ENCODE measurements around the gene UNC13B. TPM values are rescaled to one million over a fixed set of nuclear protein-coding genes. Genes with fewer than 3 reads are reported as not detected.
A peak's percentile ranks its signal among the peaks of the same experiment; 100 is the strongest.

Gene UNC13B
- total and polyA plus RNA-seq, 2 of the 13 experiments (the other 11 are each of a cell fraction or from before 2014, with no cell fraction given): 14.0 to 18.3 TPM

GRCh38 chr9:35172878-35173277 is 11.1 kb downstream of the UNC13B start (continued):
- no peak for TF ChIP-seq SOX13 (IDR thresholded peaks at IDR 0.05)
- peak in 1 of 2 experiments; percentile 33; a peak in 1 of 4 replicates for TF ChIP-seq SOX13 (CRISPR knock-in tag; conservative IDR thresholded peaks at IDR 0.05 in 1 of 2, IDR thresholded peaks at IDR 0.05 in 1 of 2)
- no peak for TF ChIP-seq ZNF274 (CRISPR knock-in tag; IDR thresholded peaks at IDR 0.05)
- no peak for TF ChIP-seq AHDC1 (CRISPR knock-in tag; IDR thresholded peaks at IDR 0.05; ENCODE audit: borderline replicate concordance)
- TF ChIP-seq REPIN1 (CRISPR knock-in tag; IDR thresholded peaks at IDR 0.05; ENCODE audit: borderline replicate concordance, low read depth): no peak
- no peak for TF ChIP-seq LCORL (IDR thresholded peaks at IDR 0.05)
- TF ChIP-seq LCORL (CRISPR knock-in tag; IDR thresholded peaks at IDR 0.05): no peak
- TF ChIP-seq TEAD3 (CRISPR knock-in tag; optimal IDR thresholded peaks at IDR 0.05; ENCODE audit: borderline replicate concordance): no peak
- no peak for TF ChIP-seq SNAPC4 (CRISPR knock-in tag; IDR thresholded peaks at IDR 0.05)
- TF ChIP-seq PAXIP1 (CRISPR knock-in tag; conservative IDR thresholded peaks at IDR 0.05): peak; percentile 34; the same call in 1 of the 2 replicates
- peak; percentile 36; the same call in 1 of the 2 replicates for TF ChIP-seq HDAC1 (CRISPR knock-in tag; IDR thresholded peaks at IDR 0.05)
- TF ChIP-seq DNMT1 (CRISPR knock-in tag; IDR thresholded peaks at IDR 0.05): no peak
- 0 out of 2 replicates have a peak, but pooled peaks have one; percentile 22 for TF ChIP-seq KAT2B (IDR thresholded peaks at IDR 0.05; ENCODE audit: borderline replicate concordance, low read depth, low read length)
- TF ChIP-seq ATF2 (CRISPR knock-in tag; IDR thresholded peaks at IDR 0.05): no peak
- TF ChIP-seq POLR2A (IDR thresholded peaks at IDR 0.05; ENCODE audit: insufficient read depth in 1 of 2, low read depth in 2 of 2, low read length in 2 of 2): no peak
